Endodermal cell (in vitro differentiated cells): ENCODE measurements around the gene GNL1. TPM values are rescaled to one million over a fixed set of nuclear protein-coding genes. Genes with fewer than 3 reads are reported as not detected.
A peak's percentile ranks its signal among the peaks of the same experiment; 100 is the strongest.

ENCODE experiments used
- DNase-seq: peaks from one replicate; pipeline ENCODE4 v3.0.0-alpha.2; 2017
- H3K27ac ChIP-seq: 2 replicates; pipeline ENCODE4 v1.5.1; 2013; ENCODE audit warnings: mild to moderate bottlenecking, low read depth, low read length, moderate library complexity
- H3K27me3 ChIP-seq: 2 replicates; pipeline ENCODE4 v1.6.1; 2013; ENCODE audit warnings: mild to moderate bottlenecking, low read length, moderate library complexity; ENCODE audit not compliant: insufficient read depth, control insufficient read depth, poor library complexity, severe bottlenecking
- H3K36me3 ChIP-seq: 2 replicates; pipeline ENCODE4 v1.7.0; 2013; ENCODE audit warnings: mild to moderate bottlenecking, low read length, moderate library complexity; ENCODE audit not compliant: control insufficient read depth, insufficient read depth
- H3K4me1 ChIP-seq: one replicate; pipeline ENCODE4 v1.7.0; 2013; ENCODE audit warnings: low read length; ENCODE audit not compliant: control insufficient read depth, insufficient read depth
- H3K4me3 ChIP-seq: 2 replicates; pipeline ENCODE4 v1.5.1; 2013; ENCODE audit warnings: mild to moderate bottlenecking, low read length, moderate library complexity
- H3K9ac ChIP-seq: 2 replicates; pipeline ENCODE4 v1.6.1; 2013; ENCODE audit warnings: mild to moderate bottlenecking, low read length, moderate library complexity; ENCODE audit not compliant: poor library complexity, severe bottlenecking; ENCODE audit errors: extremely low read depth
- H3K9me3 ChIP-seq: 2 replicates; pipeline ENCODE4 v1.6.1; 2013; ENCODE audit warnings: mild to moderate bottlenecking, low read length, moderate library complexity; ENCODE audit not compliant: control insufficient read depth
- H3K27ac Mint-ChIP-seq: 2 replicates; pipeline ENCODE4 v1.8.0; 2020; ENCODE audit warnings: mixed read lengths
- H3K27me3 Mint-ChIP-seq: 2 replicates; pipeline ENCODE4 v1.8.0; 2021; ENCODE audit warnings: mild to moderate bottlenecking, mixed read lengths; ENCODE audit not compliant: insufficient read depth
- H3K36me3 Mint-ChIP-seq: 2 replicates; pipeline ENCODE4 v1.8.0; 2020; ENCODE audit warnings: low read depth, mixed read lengths
- H3K4me1 Mint-ChIP-seq: 2 replicates; pipeline ENCODE4 v1.8.0; 2020; ENCODE audit warnings: mixed read lengths
- H3K4me3 Mint-ChIP-seq: 2 replicates; pipeline ENCODE4 v1.8.0; 2020; ENCODE audit warnings: mild to moderate bottlenecking, moderate library complexity, mixed read lengths
- H3K9me3 Mint-ChIP-seq: 2 replicates; pipeline ENCODE4 v1.8.0; 2020; ENCODE audit warnings: mild to moderate bottlenecking, mixed read lengths
- CTCF ChIP-seq: fragments of 200-600 bp; sonication (generic); conservative IDR thresholded peaks from 2 replicates; pipeline ENCODE4 v1.5.0; 2021; ENCODE audit warnings: antibody characterized with exemption, mild to moderate bottlenecking
- WGBS, 2 experiments: methylation state at CpG; one replicate each; pipeline versions ENCODE4 v1.1.5 to v1.1.7; 2013; ENCODE audit warnings: missing lambda C conversion rate in 2 of 2, mixed read lengths in 1 of 2; ENCODE audit not compliant: insufficient coverage in 1 of 2, insufficient read length in 1 of 2; 5-methylcytosine and 5-hydroxymethylcytosine counted together
- total RNA-seq, 2 donors: library from RNA; stranded (reverse); fragmentation: NEBNext Ultra II Directional in 1 of 2; extraction: Animal tissue kit (Norgen Biotek cat#: 25700) in 1 of 2; gene quantifications; 2 replicates in 1 of 2; 3 replicates in 1 of 2; pipeline ENCODE4 v1.2.1, GENCODE V29; 2021

GNL1 gene
- total RNA-seq, 2 donors from 2014 or later = 82.1 to 93.5 TPM

- peak within 1 kb of the TSS; percentile 90 for H3K9ac ChIP-seq
- H3K4me1 ChIP-seq = peaks cover 11% of the 10 kb centered on the region
- Mint-ChIP-seq H3K4me1 (peaks cover 47% of the 10 kb centered on the region), H3K27ac (peak within 1 kb of the TSS; percentile 98), H3K4me3 (peak within 1 kb of the TSS; percentile 90), H3K27me3 (no peaks in the 10 kb centered on the region), H3K9me3 (no peaks in the 10 kb centered on the region), H3K36me3 (no peaks in the 10 kb centered on the region)
- no peaks in the 10 kb centered on the region for H3K9me3 ChIP-seq
- WGBS, 2 experiments = 0% methylated on average over 36 to 59 of the region's 59 CpGs
- no peaks in the 10 kb centered on the region for H3K27me3 ChIP-seq
- H3K4me3 ChIP-seq = peak within 1 kb of the TSS; percentile 93
- DNase-seq = peak; percentile 99
- no peak for TF ChIP-seq CTCF
- peaks cover 5% of the 10 kb centered on the region for H3K36me3 ChIP-seq
- H3K27ac ChIP-seq = peak within 1 kb of the TSS; percentile 56
Observed at GRCh38 chr6:30571075-30571761, 14.9 kb upstream of the GNL1 start, which contains the start of gene ABCF1. ABCF1 (plus strand) TSS chr6:30571442; CDS start chr6:30571488, 46 bp downstream.

GRCh38 chr6:30570740-30571074 lies 14.4 kb upstream of the GNL1 start:
- H3K9me3 Mint-ChIP-seq = no peaks in the 10 kb centered on the region
- no peaks in the 10 kb centered on the region for H3K27me3 Mint-ChIP-seq
- no peak overlapping the region for H3K27ac ChIP-seq

GRCh38 chr6:30570263-30570662 lies 14.0 kb upstream of the GNL1 start:
- Histone ChIP-seq H3K4me1 (peaks cover 11% of the 10 kb centered on the region), H3K9me3 (no peaks in the 10 kb centered on the region), H3K36me3 (peaks cover under 1% of the 10 kb centered on the region), H3K27me3 (no peaks in the 10 kb centered on the region), H3K4me3 (peak overlapping the region; percentile 93), H3K9ac (peak overlapping the region; percentile 90), H3K27ac (no peak overlapping the region)
- no peaks in the 10 kb centered on the region for H3K9me3 Mint-ChIP-seq
- no peak for TF ChIP-seq CTCF
- H3K4me1 Mint-ChIP-seq = peaks cover 47% of the 10 kb centered on the region
- 60 to 83% methylated on average over 1 of the region's 1 CpG for WGBS, 2 experiments
- DNase-seq = peak; percentile 62
- peak overlapping the region; percentile 90 for H3K4me3 Mint-ChIP-seq
- H3K27me3 Mint-ChIP-seq = no peaks in the 10 kb centered on the region
- no peaks in the 10 kb centered on the region for H3K36me3 Mint-ChIP-seq
- no peak overlapping the region for H3K27ac Mint-ChIP-seq

More at GRCh38 chr6:30570740-30571074, 14.4 kb upstream of the GNL1 start:
- Histone ChIP-seq H3K4me1 (peaks cover 11% of the 10 kb centered on the region), H3K36me3 (peaks cover 5% of the 10 kb centered on the region), H3K27me3 (no peaks in the 10 kb centered on the region), H3K9me3 (no peaks in the 10 kb centered on the region), H3K9ac (peak overlapping the region; percentile 90), H3K4me3 (peak overlapping the region; percentile 93)
- Mint-ChIP-seq H3K36me3 (no peaks in the 10 kb centered on the region), H3K27ac (peak overlapping the region; percentile 91), H3K4me3 (peak overlapping the region; percentile 90), H3K4me1 (peaks cover 47% of the 10 kb centered on the region)
- TF ChIP-seq CTCF = no peak
- no peak for DNase-seq
- WGBS, 2 experiments = 11 to 29% methylated on average over 5 to 18 of the region's 18 CpGs
